Measurements from ENCODE around the gene CSAG2. TPM values are rescaled to one million over a fixed set of nuclear protein-coding genes. Genes with fewer than 3 reads are reported as not detected.

The CSAG2 gene, protein sequence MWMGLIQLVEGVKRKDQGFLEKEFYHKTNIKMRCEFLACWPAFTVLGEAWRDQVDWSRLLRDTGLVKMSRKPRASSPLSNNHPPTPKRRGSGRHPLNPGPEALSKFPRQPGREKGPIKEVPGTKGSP
- not detected in 2 replicates for total RNA-seq

GRCh38 chrX:152709173-152709572 is at the start of gene CSAG2:
CSAG2 (minus strand) TSS chrX:152709273; CDS start chrX:152709112, 161 bp downstream.

DNA sequence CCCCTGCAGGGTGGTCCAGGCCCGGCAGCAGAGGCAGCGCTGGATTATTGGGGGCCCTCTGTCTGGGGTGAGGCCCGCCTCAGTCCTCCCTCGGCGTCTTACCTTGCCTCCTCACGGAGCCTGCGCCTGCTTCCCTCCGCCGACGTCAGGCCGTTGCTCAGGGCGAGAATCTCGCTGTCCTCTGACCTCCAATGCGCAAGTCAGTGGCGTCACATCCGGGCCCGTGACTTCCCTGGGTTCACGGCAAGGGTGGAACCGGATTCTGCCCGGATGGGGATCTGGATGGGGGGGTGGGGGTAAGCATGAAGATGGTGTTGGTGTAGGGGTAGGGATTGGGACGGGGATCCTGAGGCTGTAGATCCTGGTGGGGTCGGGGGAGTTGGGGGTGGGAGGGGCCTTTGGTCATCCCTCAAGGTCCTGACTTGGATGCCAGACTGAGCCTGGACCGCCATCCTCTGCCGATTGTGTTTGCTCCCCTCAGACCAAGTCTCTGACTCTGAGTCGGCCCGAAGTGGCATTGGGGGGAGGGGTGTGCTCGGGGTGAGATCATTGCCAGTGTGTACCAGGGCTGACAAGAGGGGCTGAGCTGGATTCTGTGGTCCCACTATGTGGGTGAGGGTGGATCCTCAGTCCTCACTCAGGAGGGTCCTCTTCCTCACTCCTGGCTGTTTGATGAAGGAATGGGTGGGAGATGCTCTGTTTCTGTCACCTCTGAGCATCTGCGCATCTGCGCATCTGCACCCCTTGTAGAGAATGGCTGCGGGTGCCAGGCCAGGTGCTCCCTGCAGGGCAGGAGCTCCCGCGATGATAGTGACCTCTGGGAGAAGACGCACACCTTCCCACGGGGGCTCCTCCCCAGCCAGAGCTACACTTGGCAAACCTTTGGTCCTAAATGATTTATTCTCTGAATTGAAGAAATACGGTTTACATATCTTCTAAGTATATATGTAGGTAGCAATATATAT is 44.9 kb upstream of the CSAG2 start, which contains the start of gene MAGEA2:
Gene MAGEA2, minus strand, starts transcription at position 157 of the 965 bp plus-strand sequence. CDS start 2,479 bp downstream, outside the sequence.

GRCh38 chrX:152733261-152733975 is 24.3 kb upstream of the CSAG2 start, which contains the start of the genes CSAG1 and MAGEA12:
CSAG1 (minus strand) TSS chrX:152733721; CDS start chrX:152732460, 1,261 bp downstream.
MAGEA12 (plus strand) TSS chrX:152733757; CDS start chrX:152736162, 2,405 bp downstream.

DNA sequence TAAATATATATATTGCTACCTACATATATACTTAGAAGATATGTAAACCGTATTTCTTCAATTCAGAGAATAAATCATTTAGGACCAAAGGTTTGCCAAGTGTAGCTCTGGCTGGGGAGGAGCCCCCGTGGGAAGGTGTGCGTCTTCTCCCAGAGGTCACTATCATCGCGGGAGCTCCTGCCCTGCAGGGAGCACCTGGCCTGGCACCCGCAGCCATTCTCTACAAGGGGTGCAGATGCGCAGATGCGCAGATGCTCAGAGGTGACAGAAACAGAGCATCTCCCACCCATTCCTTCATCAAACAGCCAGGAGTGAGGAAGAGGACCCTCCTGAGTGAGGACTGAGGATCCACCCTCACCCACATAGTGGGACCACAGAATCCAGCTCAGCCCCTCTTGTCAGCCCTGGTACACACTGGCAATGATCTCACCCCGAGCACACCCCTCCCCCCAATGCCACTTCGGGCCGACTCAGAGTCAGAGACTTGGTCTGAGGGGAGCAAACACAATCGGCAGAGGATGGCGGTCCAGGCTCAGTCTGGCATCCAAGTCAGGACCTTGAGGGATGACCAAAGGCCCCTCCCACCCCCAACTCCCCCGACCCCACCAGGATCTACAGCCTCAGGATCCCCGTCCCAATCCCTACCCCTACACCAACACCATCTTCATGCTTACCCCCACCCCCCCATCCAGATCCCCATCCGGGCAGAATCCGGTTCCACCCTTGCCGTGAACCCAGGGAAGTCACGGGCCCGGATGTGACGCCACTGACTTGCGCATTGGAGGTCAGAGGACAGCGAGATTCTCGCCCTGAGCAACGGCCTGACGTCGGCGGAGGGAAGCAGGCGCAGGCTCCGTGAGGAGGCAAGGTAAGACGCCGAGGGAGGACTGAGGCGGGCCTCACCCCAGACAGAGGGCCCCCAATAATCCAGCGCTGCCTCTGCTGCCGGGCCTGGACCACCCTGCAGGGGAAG is 5.0 kb upstream of the CSAG2 start, which contains the start of gene MAGEA2B:
Gene MAGEA2B, plus strand, starts transcription at position 814 of the 973 bp plus-strand sequence. CDS start 2,479 bp downstream, outside the sequence.

GRCh38 chrX:152697952-152698931 is 10.8 kb downstream of the CSAG2 start, which contains the start of gene MAGEA3:
MAGEA3 (plus strand) TSS chrX:152698794; CDS start chrX:152700833, 2,039 bp downstream.

Other genes starting within 250 kb of the CSAG2 start
- gene GABRQ, start 71.4 kb downstream of the CSAG2 start, total RNA-seq: under 0.01 TPM in 2 replicates
- not detected in 2 replicates for gene MAGEA3, start 10.5 kb downstream of the CSAG2 start, total RNA-seq
- not detected in 2 replicates for gene MAGEA2B, start 5.4 kb upstream of the CSAG2 start, total RNA-seq
- gene CSAG1, start 24.4 kb upstream of the CSAG2 start, total RNA-seq: not detected in 2 replicates
- gene MAGEA12, start 24.5 kb upstream of the CSAG2 start, total RNA-seq: not detected in 2 replicates
- gene MAGEA2, start 44.6 kb upstream of the CSAG2 start, total RNA-seq: not detected in 2 replicates
- not detected in 2 replicates for gene CSAG3, start 49.9 kb upstream of the CSAG2 start, total RNA-seq
- gene MAGEA6, start 60.4 kb upstream of the CSAG2 start, total RNA-seq: not detected in 2 replicates
- gene CETN2, start 121.5 kb upstream of the CSAG2 start, total RNA-seq: 40.4 and 55.6 TPM in 2 replicates
- 45.0 and 52.3 TPM in 2 replicates for gene NSDHL, start 121.8 kb upstream of the CSAG2 start, total RNA-seq
- gene ZNF185, start 188.8 kb upstream of the CSAG2 start, total RNA-seq: 121 and 163 TPM in 2 replicates

All from airway epithelial cell (primary cell).